Measurements from ENCODE around the gene GRB7.
"Not testable (repeated sequence)": the region's sequence is repeated elsewhere in the genome, so short reads cannot be mapped to it uniquely, and the experiment has no call there.

The GRB7 gene

GRCh38 chr17:39709998-39710964 is 27.5 kb upstream of the GRB7 start:
- DNase-seq: no peak

DNA sequence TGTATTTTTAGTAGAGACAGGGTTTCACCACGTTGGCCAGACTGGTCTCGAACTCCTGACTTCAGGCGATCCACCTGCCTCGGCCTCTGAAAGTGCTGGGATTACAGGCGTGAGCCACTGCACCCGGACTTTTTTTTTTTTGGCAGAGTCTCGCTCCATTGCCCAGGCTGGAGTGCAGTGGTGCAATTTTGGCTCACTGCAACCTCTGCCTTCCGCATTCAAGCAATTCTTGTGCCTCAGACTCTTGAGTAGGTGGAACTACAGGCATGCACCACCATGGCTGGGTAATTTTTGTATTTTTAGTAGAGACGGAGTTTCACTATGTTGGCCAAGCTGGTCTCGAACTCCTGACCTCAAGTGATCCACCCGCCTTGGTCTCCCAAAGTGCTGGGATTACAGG is 26.7 kb upstream of the GRB7 start:
- DNase-seq: not testable (repeated sequence)

DNA sequence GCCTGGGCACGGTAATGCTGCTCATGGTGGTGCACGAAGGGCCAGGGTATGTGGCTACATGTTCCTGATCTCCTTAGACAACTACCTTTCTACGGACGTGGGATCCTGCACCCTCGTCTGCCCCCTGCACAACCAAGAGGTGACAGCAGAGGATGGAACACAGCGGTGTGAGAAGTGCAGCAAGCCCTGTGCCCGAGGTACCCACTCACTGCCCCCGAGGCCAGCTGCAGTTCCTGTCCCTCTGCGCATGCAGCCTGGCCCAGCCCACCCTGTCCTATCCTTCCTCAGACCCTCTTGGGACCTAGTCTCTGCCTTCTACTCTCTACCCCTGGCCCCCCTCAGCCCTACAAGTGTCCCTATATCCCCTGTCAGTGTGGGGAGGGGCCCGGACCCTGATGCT is 25.9 kb upstream of the GRB7 start:
- DNase-seq: no peak

- DNase-seq: no peak
Measured at GRCh38 chr17:39714234-39714633, 23.5 kb upstream of the GRB7 start.

DNA sequence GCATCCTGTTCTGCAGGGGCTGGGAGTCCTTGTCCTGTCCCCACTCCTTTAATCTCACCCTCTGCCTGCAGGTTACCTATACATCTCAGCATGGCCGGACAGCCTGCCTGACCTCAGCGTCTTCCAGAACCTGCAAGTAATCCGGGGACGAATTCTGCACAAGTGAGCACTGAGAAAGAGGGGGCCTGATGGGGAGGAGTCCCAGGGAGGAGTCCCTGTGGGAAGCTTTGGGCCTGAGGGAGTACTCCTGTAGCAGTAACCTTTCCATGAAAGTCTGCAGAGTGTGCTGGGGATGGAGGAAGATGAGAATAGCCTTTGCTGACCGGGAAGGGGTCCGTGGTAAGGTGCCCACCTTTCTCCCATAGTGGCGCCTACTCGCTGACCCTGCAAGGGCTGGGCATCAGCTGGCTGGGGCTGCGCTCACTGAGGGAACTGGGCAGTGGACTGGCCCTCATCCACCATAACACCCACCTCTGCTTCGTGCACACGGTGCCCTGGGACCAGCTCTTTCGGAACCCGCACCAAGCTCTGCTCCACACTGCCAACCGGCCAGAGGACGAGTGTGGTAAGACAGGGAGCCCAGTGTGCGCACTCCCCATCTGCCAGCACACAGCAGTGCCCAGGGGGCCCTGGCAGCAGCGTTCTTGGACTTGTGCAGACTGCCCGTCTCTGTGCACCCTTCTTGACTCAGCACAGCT is 22.2 kb upstream of the GRB7 start:
- DNase-seq: no peak

GRCh38 chr17:39716073-39716818 is 21.5 kb upstream of the GRB7 start:
- DNase-seq: no peak

DNA sequence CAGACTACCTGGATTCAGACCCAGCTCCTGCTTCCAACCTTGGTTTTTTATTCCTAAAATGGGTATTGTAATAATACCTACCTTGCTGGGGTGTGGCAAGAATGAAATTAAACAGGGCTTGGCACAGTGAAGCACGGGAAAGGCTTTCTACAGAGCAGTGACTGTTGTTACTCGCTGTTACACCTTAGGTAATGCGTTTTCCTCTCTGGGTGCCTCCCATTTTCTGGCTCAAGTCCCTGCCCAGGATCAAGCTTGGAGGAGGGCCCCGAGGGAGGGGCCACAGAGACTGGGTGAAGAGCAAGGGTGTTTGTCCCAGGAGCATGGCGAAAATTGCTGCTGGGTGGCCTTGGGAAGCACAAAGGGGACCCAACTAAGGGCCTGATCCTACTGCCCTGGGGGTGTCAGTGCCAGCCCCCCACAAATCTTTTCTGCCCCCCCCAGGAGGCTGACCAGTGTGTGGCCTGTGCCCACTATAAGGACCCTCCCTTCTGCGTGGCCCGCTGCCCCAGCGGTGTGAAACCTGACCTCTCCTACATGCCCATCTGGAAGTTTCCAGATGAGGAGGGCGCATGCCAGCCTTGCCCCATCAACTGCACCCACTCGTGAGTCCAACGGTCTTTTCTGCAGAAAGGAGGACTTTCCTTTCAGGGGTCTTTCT is 20.7 kb upstream of the GRB7 start:
- no peak for DNase-seq

GRCh38 chr17:39717660-39718059 is 20.1 kb upstream of the GRB7 start:
- DNase-seq: no peak

DNA sequence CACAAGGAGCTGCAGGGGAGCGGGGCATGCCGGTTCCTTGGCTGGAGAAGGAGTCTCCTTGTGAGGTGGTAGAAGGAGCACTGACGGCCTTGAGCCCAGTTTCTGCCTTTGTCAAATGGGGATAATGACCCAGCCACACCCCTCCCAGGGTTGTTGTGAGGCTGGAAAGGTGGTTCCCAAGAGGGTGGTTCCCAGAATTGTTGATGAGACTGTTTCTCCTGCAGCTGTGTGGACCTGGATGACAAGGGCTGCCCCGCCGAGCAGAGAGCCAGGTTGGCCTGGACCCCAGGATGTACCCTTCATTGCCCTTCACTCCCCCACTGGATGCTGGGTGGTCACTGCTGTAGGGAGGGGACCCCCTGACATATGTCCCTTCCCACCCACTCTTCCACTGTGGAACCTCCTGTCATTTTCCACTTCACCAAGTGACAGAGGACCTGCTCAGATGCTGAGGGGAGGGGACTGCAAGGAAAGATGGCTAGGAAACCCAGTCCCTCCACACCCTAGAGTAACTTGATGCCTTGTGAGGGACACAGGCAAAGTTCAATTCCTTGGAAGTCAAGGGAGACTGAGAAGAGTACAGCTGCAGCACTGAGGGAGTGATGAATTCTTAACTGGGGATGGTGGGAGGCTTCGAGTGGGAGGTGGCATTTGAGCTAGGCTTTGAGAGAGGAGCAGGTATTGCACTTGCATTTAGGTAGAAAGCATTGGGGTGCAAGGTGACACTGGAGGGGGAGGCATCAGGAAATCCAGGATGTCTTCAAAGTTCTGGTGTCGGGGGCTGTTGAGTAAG is 18.0 kb upstream of the GRB7 start:
- no peak for DNase-seq

DNA sequence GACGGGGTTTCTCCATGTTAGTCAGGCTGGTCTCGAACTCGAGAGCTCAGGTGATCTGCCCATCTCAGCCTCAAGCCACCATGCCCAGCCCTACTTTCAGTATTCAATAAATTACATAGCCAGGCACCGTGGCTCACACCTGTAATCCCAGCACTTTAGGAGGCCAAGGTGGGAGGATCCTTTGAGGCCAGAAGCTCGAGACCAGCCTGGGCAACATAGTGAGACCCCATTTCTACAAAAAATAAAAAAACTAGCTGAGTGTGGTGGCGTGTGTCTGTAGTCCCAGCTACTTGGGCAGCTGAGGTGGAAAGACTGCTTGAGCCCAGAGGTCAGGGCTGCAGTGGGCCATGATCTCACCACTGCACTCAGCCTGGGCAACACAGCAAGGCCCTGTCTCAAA is 15.6 kb upstream of the GRB7 start:
- DNase-seq: no peak

DNA sequence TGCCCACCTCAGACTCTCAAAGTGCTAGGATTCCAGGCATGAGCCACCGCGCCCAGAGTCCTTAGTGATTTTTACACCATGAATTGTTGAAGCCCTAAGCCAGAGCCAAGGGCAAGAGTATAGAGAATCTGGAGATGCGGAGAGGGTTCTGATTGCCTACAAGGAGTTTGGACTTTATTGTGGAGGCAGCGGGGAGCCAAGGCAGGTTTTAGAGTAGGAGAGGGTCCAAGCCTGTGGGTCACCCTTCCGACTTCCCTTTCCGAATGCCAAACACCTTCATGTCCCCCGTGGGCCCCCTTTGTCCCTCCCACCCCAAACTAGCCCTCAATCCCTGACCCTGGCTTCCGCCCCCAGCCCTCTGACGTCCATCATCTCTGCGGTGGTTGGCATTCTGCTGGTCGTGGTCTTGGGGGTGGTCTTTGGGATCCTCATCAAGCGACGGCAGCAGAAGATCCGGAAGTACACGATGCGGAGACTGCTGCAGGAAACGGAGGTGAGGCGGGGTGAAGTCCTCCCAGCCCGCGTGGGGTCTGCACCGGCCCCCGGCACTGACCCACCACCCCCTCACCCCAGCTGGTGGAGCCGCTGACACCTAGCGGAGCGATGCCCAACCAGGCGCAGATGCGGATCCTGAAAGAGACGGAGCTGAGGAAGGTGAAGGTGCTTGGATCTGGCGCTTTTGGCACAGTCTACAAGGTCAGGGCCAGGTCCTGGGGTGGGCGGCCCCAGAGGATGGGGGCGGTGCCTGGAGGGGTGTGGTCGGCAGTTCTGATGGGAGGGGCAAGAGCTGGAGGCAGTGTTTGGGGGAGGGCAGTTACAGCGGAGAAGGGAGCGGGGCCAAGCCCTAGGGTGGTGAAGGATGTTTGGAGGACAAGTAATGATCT is 14.5 kb upstream of the GRB7 start:
- DNase-seq: no peak

DNA sequence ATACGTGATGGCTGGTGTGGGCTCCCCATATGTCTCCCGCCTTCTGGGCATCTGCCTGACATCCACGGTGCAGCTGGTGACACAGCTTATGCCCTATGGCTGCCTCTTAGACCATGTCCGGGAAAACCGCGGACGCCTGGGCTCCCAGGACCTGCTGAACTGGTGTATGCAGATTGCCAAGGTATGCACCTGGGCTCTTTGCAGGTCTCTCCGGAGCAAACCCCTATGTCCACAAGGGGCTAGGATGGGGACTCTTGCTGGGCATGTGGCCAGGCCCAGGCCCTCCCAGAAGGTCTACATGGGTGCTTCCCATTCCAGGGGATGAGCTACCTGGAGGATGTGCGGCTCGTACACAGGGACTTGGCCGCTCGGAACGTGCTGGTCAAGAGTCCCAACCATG is 13.0 kb upstream of the GRB7 start:
- no peak for DNase-seq

GRCh38 chr17:39725923-39726322 is 11.8 kb upstream of the GRB7 start:
- DNase-seq: not testable (repeated sequence)

DNA sequence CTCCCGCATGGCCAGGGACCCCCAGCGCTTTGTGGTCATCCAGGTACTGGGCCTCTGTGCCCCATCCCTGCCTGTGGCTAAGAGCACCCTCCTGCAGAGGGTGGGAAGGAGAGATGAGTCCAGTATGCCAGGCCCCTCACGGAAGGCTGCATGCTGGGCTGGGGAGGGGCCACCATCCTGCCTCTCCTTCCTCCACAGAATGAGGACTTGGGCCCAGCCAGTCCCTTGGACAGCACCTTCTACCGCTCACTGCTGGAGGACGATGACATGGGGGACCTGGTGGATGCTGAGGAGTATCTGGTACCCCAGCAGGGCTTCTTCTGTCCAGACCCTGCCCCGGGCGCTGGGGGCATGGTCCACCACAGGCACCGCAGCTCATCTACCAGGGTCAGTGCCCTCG is 11.1 kb upstream of the GRB7 start:
- no peak for DNase-seq

DNA sequence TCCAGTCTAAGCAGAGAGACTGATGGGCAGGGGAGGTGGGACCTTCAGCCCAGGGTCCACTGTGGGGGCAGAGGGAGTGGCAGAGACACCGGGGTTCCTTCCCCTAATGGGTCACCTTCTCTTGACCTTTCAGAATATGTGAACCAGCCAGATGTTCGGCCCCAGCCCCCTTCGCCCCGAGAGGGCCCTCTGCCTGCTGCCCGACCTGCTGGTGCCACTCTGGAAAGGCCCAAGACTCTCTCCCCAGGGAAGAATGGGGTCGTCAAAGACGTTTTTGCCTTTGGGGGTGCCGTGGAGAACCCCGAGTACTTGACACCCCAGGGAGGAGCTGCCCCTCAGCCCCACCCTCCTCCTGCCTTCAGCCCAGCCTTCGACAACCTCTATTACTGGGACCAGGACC is 10.2 kb upstream of the GRB7 start:
- DNase-seq: no peak

GRCh38 chr17:39729280-39729851 is 8.4 kb upstream of the GRB7 start:
- no peak for DNase-seq

DNA sequence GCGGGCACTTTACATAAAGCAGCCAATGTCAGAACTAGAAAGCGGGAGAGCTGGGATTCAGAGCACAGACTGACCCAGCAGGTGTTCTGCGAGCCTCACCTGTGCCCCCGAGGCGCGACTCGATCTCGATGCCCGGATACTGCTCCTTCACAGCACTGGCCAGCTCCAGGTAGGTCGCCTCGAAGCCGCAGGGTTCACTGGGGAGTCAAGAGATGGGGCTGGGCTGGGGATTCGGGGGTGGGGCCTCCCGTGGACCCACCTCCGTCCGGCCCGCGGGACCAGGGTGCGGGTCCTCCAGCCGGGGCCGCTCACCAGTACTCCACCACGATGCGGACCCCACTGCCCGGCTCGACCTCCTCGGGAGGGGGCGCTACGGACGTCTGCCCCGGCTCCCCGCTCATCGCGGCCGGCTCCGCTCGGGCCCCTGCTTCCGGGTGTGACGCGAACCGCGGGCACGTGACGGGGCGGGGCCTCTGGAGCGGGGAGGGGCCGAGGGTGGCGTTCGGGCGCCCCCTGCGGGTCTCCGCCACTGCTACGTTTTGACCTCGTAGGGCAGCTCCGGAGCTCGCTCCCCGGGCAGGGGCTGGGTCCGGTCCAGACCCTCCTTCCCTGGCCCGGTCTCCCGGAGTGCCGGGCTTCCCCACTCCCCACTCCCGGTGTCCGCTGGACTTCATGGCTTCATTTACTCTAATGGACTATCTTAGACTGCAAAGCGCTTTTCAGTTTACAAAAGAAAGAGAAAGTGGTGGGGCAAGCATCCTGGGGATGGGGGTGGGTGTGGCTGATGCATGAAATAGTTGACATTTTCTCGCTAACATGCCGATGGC is 7.4 kb upstream of the GRB7 start, which contains the start of gene MIEN1:
TSS of gene MIEN1 (minus strand) at position 438 of the 827 bp plus-strand sequence. CDS start at position 401, 37 bp downstream.
- DNase-seq: peak; percentile 52

DNA sequence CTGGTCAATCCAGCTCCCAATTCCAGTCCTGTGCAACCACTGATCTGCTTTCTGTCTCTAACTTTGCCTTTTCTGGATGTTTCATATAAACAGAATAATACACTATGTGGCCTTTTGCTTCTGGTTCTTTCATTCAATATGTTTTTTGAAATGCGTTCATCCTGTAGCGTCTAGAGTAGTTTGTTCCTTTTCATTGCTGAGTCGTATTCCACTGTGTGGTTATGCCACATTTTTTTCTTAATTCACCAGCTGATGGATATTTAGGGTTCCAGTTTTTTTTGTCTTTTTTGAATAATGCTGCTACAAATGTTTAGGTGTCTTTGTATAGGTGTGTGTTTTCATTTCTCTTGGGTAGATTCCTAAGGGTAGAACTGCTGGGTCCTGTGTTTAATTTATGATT is 5.2 kb upstream of the GRB7 start:
- DNase-seq: no peak

GRCh38 chr17:39735882-39736281 is 1.9 kb upstream of the GRB7 start:
- no peak for DNase-seq
